Loucy (cell line): ENCODE measurements around the gene GNPDA1.
A peak's percentile ranks its signal among the peaks of the same experiment; 100 is the strongest.

Experiments used
- H2AFZ ChIP-seq: fragments of 200-600 bp; sonication (generic); 2 replicates; pipeline ENCODE4 v1.6.0; 2016; ENCODE audit warnings: antibody characterized with exemption, mild to moderate bottlenecking, low read length, moderate library complexity
- H3F3A ChIP-seq: fragments of 200-600 bp; 2 replicates; pipeline ENCODE4 v1.6.0; 2016; ENCODE audit warnings: antibody characterized with exemption, low read depth, mild to moderate bottlenecking
- H3K27me3 ChIP-seq: fragments of 200-600 bp; sonication (generic); 2 replicates; pipeline ENCODE4 v1.6.1; 2014; ENCODE audit warnings: low read length, mild to moderate bottlenecking; ENCODE audit not compliant: insufficient read depth, poor library complexity, severe bottlenecking
- H3K36me3 ChIP-seq: fragments of 200-600 bp; sonication (generic); 2 replicates; pipeline ENCODE4 v1.6.1; 2016; ENCODE audit warnings: low read length; ENCODE audit not compliant: insufficient read depth
- H3K4me1 ChIP-seq: fragments of 200-600 bp; sonication (generic); 2 replicates; pipeline ENCODE4 v1.5.1; 2014; ENCODE audit warnings: low read length, mild to moderate bottlenecking; ENCODE audit not compliant: insufficient read depth, poor library complexity, severe bottlenecking
- H3K4me2 ChIP-seq: fragments of 200-600 bp; sonication (generic); 2 replicates; pipeline ENCODE4 v1.6.0; 2014; ENCODE audit warnings: antibody characterized with exemption, low read length, low read depth, mild to moderate bottlenecking; ENCODE audit not compliant: poor library complexity, severe bottlenecking
- H3K4me3 ChIP-seq: fragments of 200-600 bp; sonication (generic); 2 replicates; pipeline ENCODE4 v1.5.1; 2014; ENCODE audit warnings: low read length, mild to moderate bottlenecking, mixed read lengths; ENCODE audit not compliant: poor library complexity, severe bottlenecking
- H3K79me2 ChIP-seq: fragments of 200-600 bp; sonication (generic); 2 replicates; pipeline ENCODE4 v1.6.1; 2014; ENCODE audit warnings: low read length; ENCODE audit not compliant: insufficient read depth
- H3K9ac ChIP-seq: fragments of 200-600 bp; sonication (generic); 2 replicates; pipeline ENCODE4 v1.6.0; 2014; ENCODE audit warnings: mild to moderate bottlenecking, low read depth, low read length, moderate library complexity; ENCODE audit not compliant: poor library complexity, severe bottlenecking
- H3K9me2 ChIP-seq: fragments of 200-600 bp; sonication (generic); replicated peaks from 2 replicates; pipeline ENCODE4 v1.6.1; 2016; ENCODE audit warnings: low read depth, low read length, mixed read lengths
- H3K9me3 ChIP-seq: fragments of 200-600 bp; sonication (generic); 2 replicates; pipeline ENCODE4 v1.6.1; 2014; ENCODE audit warnings: mild to moderate bottlenecking, antibody characterized with exemption, low read length, low read depth; ENCODE audit not compliant: insufficient read depth
- H4K20me1 ChIP-seq: fragments of 200-600 bp; sonication (generic); 2 replicates; pipeline ENCODE4 v1.6.0; 2014; ENCODE audit warnings: antibody characterized with exemption, low read length, mild to moderate bottlenecking; ENCODE audit not compliant: insufficient read depth, poor library complexity, severe bottlenecking
- CTCF ChIP-seq: fragments of 200-600 bp; sonication (generic); conservative IDR thresholded peaks from 2 replicates; pipeline ENCODE4 v1.5.1; 2014; ENCODE audit warnings: mild to moderate bottlenecking, antibody characterized with exemption, low read length
- EZH2phosphoT487 ChIP-seq: fragments of 200-600 bp; IDR thresholded peaks from 2 replicates; pipeline ENCODE4 v1.6.1; 2018; ENCODE audit warnings: antibody characterized with exemption, mild to moderate bottlenecking, moderate library complexity, borderline replicate concordance

The GNPDA1 gene

GRCh38 chr5:142012792-142013388 is at the start of gene GNPDA1:
TSS of gene GNPDA1 (minus strand) at chr5:142013027. CDS start at chr5:142012035, 992 bp downstream.
- H3K4me1 ChIP-seq = peaks cover 35% of the 10 kb centered on the region
- no peaks in the 10 kb centered on the region for H3K9me3 ChIP-seq
- no peaks in the 10 kb centered on the region for H3K79me2 ChIP-seq
- no peaks in the 10 kb centered on the region for H4K20me1 ChIP-seq
- H3K27me3 ChIP-seq = no peaks in the 10 kb centered on the region
- TF ChIP-seq CTCF (no peak), EZH2phosphoT487 (no peak)
- H3K9ac ChIP-seq = peak within 1 kb of the TSS; percentile 77
- peak within 1 kb of the TSS; percentile 95 for H2AFZ ChIP-seq
- H3K4me3 ChIP-seq = peak within 1 kb of the TSS; percentile 78
- H3K4me2 ChIP-seq = peak within 1 kb of the TSS; percentile 94
- no peaks in the 10 kb centered on the region for H3K9me2 ChIP-seq
- H3F3A ChIP-seq = no peaks in the 10 kb centered on the region
- H3K36me3 ChIP-seq = no peaks in the 10 kb centered on the region

GRCh38 chr5:142059304-142059940 is 46.6 kb upstream of the GNPDA1 start:
- H3K9ac ChIP-seq = no peak overlapping the region
- no peak overlapping the region for H3K4me3 ChIP-seq
- H3K27me3 ChIP-seq = no peaks in the 10 kb centered on the region
- TF ChIP-seq CTCF (peak; percentile 34; the same call in 1 of the 2 replicates), EZH2phosphoT487 (no peak)
- H3K79me2 ChIP-seq = no peaks in the 10 kb centered on the region
- no peaks in the 10 kb centered on the region for H4K20me1 ChIP-seq
- no peaks in the 10 kb centered on the region for H3F3A ChIP-seq
- no peaks in the 10 kb centered on the region for H3K36me3 ChIP-seq
- H3K4me2 ChIP-seq = no peak overlapping the region
- no peaks in the 10 kb centered on the region for H3K9me3 ChIP-seq
- H2AFZ ChIP-seq = no peak overlapping the region
- H3K9me2 ChIP-seq = no peaks in the 10 kb centered on the region
- peaks cover 11% of the 10 kb centered on the region for H3K4me1 ChIP-seq

GRCh38 chr5:142057697-142058056 is 44.9 kb upstream of the GNPDA1 start:
- H3K36me3 ChIP-seq = no peaks in the 10 kb centered on the region
- no peak overlapping the region for H3K4me2 ChIP-seq

More at GRCh38 chr5:142057697-142058056, 44.9 kb upstream of the GNPDA1 start:
- Histone ChIP-seq H3K9me2 (no peaks in the 10 kb centered on the region), H3K79me2 (no peaks in the 10 kb centered on the region), H3F3A (no peaks in the 10 kb centered on the region), H3K4me1 (peaks cover 8% of the 10 kb centered on the region), H2AFZ (no peak overlapping the region), H3K4me3 (no peak overlapping the region), H3K9me3 (no peaks in the 10 kb centered on the region), H3K9ac (no peak overlapping the region), H4K20me1 (no peaks in the 10 kb centered on the region), H3K27me3 (no peaks in the 10 kb centered on the region)
- TF ChIP-seq CTCF = no peak
- no peak for TF ChIP-seq EZH2phosphoT487
